HEK293 (cell line): ENCODE data around the gene TIMM50.
A peak's percentile ranks its signal among the peaks of the same experiment; 100 is the strongest.

Source experiments
- EGR2 ChIP-seq: fragments of 450-650 bp; formaldehyde crosslinking; IDR thresholded peaks from 2 replicates; pipeline ENCODE4 v1.5.1; 2016; ENCODE audit warnings: low read depth, missing biosample characterization, missing genetic modification characterization
- GLI4 ChIP-seq: fragments of 450-650 bp; formaldehyde crosslinking; IDR thresholded peaks from 2 replicates; pipeline ENCODE4 v1.5.1; 2016; ENCODE audit warnings: missing biosample characterization, missing genetic modification characterization
- GLIS1 ChIP-seq: fragments of 450-650 bp; formaldehyde crosslinking; IDR thresholded peaks from 2 replicates; pipeline ENCODE4 v1.5.1; 2016; ENCODE audit warnings: missing biosample characterization, missing genetic modification characterization
- PRDM10 ChIP-seq: fragments of 450-650 bp; formaldehyde crosslinking; IDR thresholded peaks from 2 replicates; pipeline ENCODE4 v1.5.1; 2016; ENCODE audit warnings: missing biosample characterization, missing genetic modification characterization
- SETDB1 ChIP-seq: IDR thresholded peaks from one replicate; pipeline ENCODE4 v1.6.1; 2017; ENCODE audit warnings: mild to moderate bottlenecking, low read length, moderate library complexity, mixed read lengths; ENCODE audit not compliant: insufficient read length
- SP3 ChIP-seq: fragments of 450-650 bp; formaldehyde crosslinking; IDR thresholded peaks from 2 replicates; pipeline ENCODE4 v1.5.1; 2016; ENCODE audit warnings: missing biosample characterization, missing genetic modification characterization
- SP7 ChIP-seq: fragments of 450-650 bp; formaldehyde crosslinking; IDR thresholded peaks from 2 replicates; pipeline ENCODE4 v1.5.1; 2016; ENCODE audit warnings: missing biosample characterization, missing genetic modification characterization
- YY1 ChIP-seq: fragments of 450-650 bp; formaldehyde crosslinking; IDR thresholded peaks from 2 replicates; pipeline ENCODE4 v1.5.1; 2018; ENCODE audit warnings: missing biosample characterization, missing genetic modification characterization
- YY2 ChIP-seq: fragments of 450-650 bp; formaldehyde crosslinking; IDR thresholded peaks from 2 replicates; pipeline ENCODE4 v1.5.1; 2016; ENCODE audit warnings: missing biosample characterization, missing genetic modification characterization
- ZBTB10 ChIP-seq: fragments of 450-650 bp; formaldehyde crosslinking; IDR thresholded peaks from 2 replicates; pipeline ENCODE4 v1.5.1; 2016; ENCODE audit warnings: missing biosample characterization, missing genetic modification characterization
- ZNF16 ChIP-seq: fragments of 450-650 bp; formaldehyde crosslinking; IDR thresholded peaks from 2 replicates; pipeline ENCODE4 v1.5.1; 2016; ENCODE audit warnings: low read depth, missing biosample characterization, missing genetic modification characterization
- ZNF24 ChIP-seq: fragments of 450-650 bp; formaldehyde crosslinking; IDR thresholded peaks from 2 replicates; pipeline ENCODE4 v1.5.1; 2016; ENCODE audit warnings: missing biosample characterization, missing genetic modification characterization
- ZNF266 ChIP-seq: fragments of 450-650 bp; formaldehyde crosslinking; IDR thresholded peaks from 2 replicates; pipeline ENCODE4 v1.5.1; 2016; ENCODE audit warnings: missing biosample characterization, missing genetic modification characterization, low read depth
- ZNF280C ChIP-seq: fragments of 450-650 bp; formaldehyde crosslinking; IDR thresholded peaks from 2 replicates; pipeline ENCODE4 v1.5.1; 2016; ENCODE audit warnings: missing biosample characterization, missing genetic modification characterization
- ZNF341 ChIP-seq: fragments of 450-650 bp; formaldehyde crosslinking; IDR thresholded peaks from 2 replicates; pipeline ENCODE4; 2016; ENCODE audit warnings: low read depth, missing biosample characterization, missing genetic modification characterization
- ZNF394 ChIP-seq: fragments of 450-650 bp; formaldehyde crosslinking; IDR thresholded peaks from 2 replicates; pipeline ENCODE4 v1.5.1; 2016; ENCODE audit warnings: missing biosample characterization, missing genetic modification characterization, mild to moderate bottlenecking, moderate library complexity, borderline replicate concordance
- ZNF513 ChIP-seq: fragments of 450-650 bp; IDR thresholded peaks from 2 replicates; pipeline ENCODE4 v1.5.1; 2018; ENCODE audit warnings: missing biosample characterization, missing genetic modification characterization
- ZNF521 ChIP-seq: fragments of 450-650 bp; formaldehyde crosslinking; IDR thresholded peaks from 2 replicates; pipeline ENCODE4 v1.5.1; 2017; ENCODE audit warnings: missing biosample characterization, mild to moderate bottlenecking, missing genetic modification characterization
- ZNF660 ChIP-seq: fragments of 450-650 bp; IDR thresholded peaks from 2 replicates; pipeline ENCODE4 v1.5.1; 2018; ENCODE audit warnings: missing biosample characterization, mild to moderate bottlenecking, missing genetic modification characterization
- ZNF677 ChIP-seq: fragments of 450-650 bp; IDR thresholded peaks from 2 replicates; pipeline ENCODE4 v1.5.0; 2018; ENCODE audit warnings: missing biosample characterization, mild to moderate bottlenecking, missing genetic modification characterization, moderate library complexity
- ZNF692 ChIP-seq: fragments of 450-650 bp; formaldehyde crosslinking; IDR thresholded peaks from 2 replicates; pipeline ENCODE4 v1.5.1; 2016; ENCODE audit warnings: missing biosample characterization, missing genetic modification characterization
- ZNF707 ChIP-seq: fragments of 450-650 bp; formaldehyde crosslinking; IDR thresholded peaks from 2 replicates; pipeline ENCODE4 v1.5.1; 2016; ENCODE audit warnings: missing biosample characterization, missing genetic modification characterization
- ZNF747 ChIP-seq: fragments of 450-650 bp; formaldehyde crosslinking; IDR thresholded peaks from 2 replicates; pipeline ENCODE4 v1.5.1; 2016; ENCODE audit warnings: missing biosample characterization, missing genetic modification characterization
- ZNF777 ChIP-seq: fragments of 450-650 bp; formaldehyde crosslinking; IDR thresholded peaks from 2 replicates; pipeline ENCODE4 v1.5.1; 2017; ENCODE audit warnings: missing biosample characterization, missing genetic modification characterization, borderline replicate concordance
- ZSCAN5A ChIP-seq: fragments of 450-650 bp; formaldehyde crosslinking; IDR thresholded peaks from 2 replicates; pipeline ENCODE4 v1.5.1; 2016; ENCODE audit warnings: missing biosample characterization, missing genetic modification characterization
- ZXDB ChIP-seq: fragments of 450-650 bp; formaldehyde crosslinking; IDR thresholded peaks from 2 replicates; pipeline ENCODE4 v1.5.1; 2016; ENCODE audit warnings: missing biosample characterization, missing genetic modification characterization

TIMM50 gene

GRCh38 chr19:39539518-39540332, 59.1 kb downstream of the TIMM50 start, which contains the start of gene EID2 (continued):
- TF ChIP-seq YY2 (tag by site-specific recombination) (peak; percentile 89), GLI4 (tag by site-specific recombination) (no peak), SP3 (tag by site-specific recombination) (peak; percentile 22; the same call in 1 of the 2 replicates), SP7 (tag by site-specific recombination) (peak; percentile 66), ZNF660 (tag by site-specific recombination) (peak; percentile 83), ZNF280C (tag by site-specific recombination) (no peak), ZXDB (tag by site-specific recombination) (peak; percentile 54), SETDB1 (peak; percentile 13), ZNF394 (tag by site-specific recombination) (peak; percentile 84; the same call in 1 of the 2 replicates), ZNF677 (tag by site-specific recombination) (peak; percentile 73), ZNF24 (tag by site-specific recombination) (peak; percentile 30; the same call in 1 of the 2 replicates), ZNF341 (tag by site-specific recombination) (peak; percentile 73), ZNF707 (tag by site-specific recombination) (no peak), ZNF692 (tag by site-specific recombination) (peak; percentile 47), ZBTB10 (tag by site-specific recombination) (no peak; the same call in 1 of the 2 replicates), PRDM10 (no peak), ZNF747 (tag by site-specific recombination) (no peak), GLIS1 (tag by site-specific recombination) (peak; percentile 46), ZSCAN5A (tag by site-specific recombination) (no peak), ZNF16 (tag by site-specific recombination) (no peak), ZNF521 (tag by site-specific recombination) (no peak), EGR2 (peak; percentile 92), ZNF266 (no peak), ZNF513 (0 out of 2 replicates have a peak, but pooled peaks have one; percentile 12), ZNF777 (tag by site-specific recombination) (no peak), YY1 (tag by site-specific recombination) (peak; percentile 84)
